Psoas muscle (tissue), 8 donors: ENCODE data around the gene TMEM60. TPM values are rescaled to one million over a fixed set of nuclear protein-coding genes. Genes with fewer than 3 reads are reported as not detected.

Source experiments
- ATAC-seq, 4 donors: fragments of 200-7000 bp; cut with Tn5 transposase; one replicate each; pipeline ENCODE4 v1.9.1; 2020; ENCODE audit warnings: moderate library complexity in 3 of 4, mild to moderate bottlenecking in 2 of 4
- DNase-seq, 2 donors: peaks; one replicate each; pipeline ENCODE4 v3.0.0-alpha.2; 2020
- H3K27ac ChIP-seq: fragments of 200-600 bp; one replicate; pipeline ENCODE4 v1.8.0; 2022
- H3K27me3 ChIP-seq, 3 donors: fragments of 200-600 bp in 1 of 3; one replicate each; pipeline versions ENCODE4 v1.6.1 to v1.8.0; 2013 to 2022; ENCODE audit warnings: low read length in 2 of 3, mild to moderate bottlenecking in 2 of 3, moderate library complexity in 1 of 3; ENCODE audit not compliant: insufficient read depth in 3 of 3
- H3K36me3 ChIP-seq, 2 donors: fragments of 200-600 bp in 1 of 2; one replicate each; pipeline versions ENCODE4 v1.6.1 to v1.8.0; 2013 to 2022; ENCODE audit warnings: low read depth in 1 of 2, mild to moderate bottlenecking in 1 of 2, moderate library complexity in 1 of 2; ENCODE audit not compliant: insufficient read depth in 1 of 2
- H3K4me1 ChIP-seq: fragments of 200-600 bp; one replicate; pipeline ENCODE4 v1.8.0; 2022
- H3K4me3 ChIP-seq: fragments of 200-600 bp; one replicate; pipeline ENCODE4 v1.8.0; 2022; ENCODE audit warnings: mild to moderate bottlenecking
- H3K9me3 ChIP-seq: fragments of 200-600 bp; one replicate; pipeline ENCODE4 v1.8.0; 2022
- WGBS, 3 donors: extraction: QIAGEN DNeasy Blood & Tissue Kit; methylation state at CpG; one replicate each; pipeline versions ENCODE4 v1.1.6 to v1.1.7; 2013; 5-methylcytosine and 5-hydroxymethylcytosine counted together
- intact Hi-C, 2 donors: fragments of 100-400 bp; cut with DNase I; formaldehyde crosslinking; loops; one replicate each; pipeline versions ENCODE4 v1.11.0 to v1.14.2; 2022
- polyA plus RNA-seq, 3 donors: library from polyadenylated mRNA; stranded (reverse); fragments of 200-250 nt; gene quantifications; one replicate each; pipeline ENCODE4 v1.2.3, GENCODE V29; 2013
- total RNA-seq, 4 donors: library from RNA; stranded (reverse); fragmentation: NEBNext Ultra II Directional in 2 of 4; extraction: Animal tissue kit (Norgen Biotek cat#: 25700) in 2 of 4; gene quantifications; one replicate each; pipeline versions ENCODE4 v1.2.1 to v1.2.4, GENCODE V29; 2021 to 2023
- TF ChIP-seq, protein P1 (sequence below): fragments of 200-600 bp; IDR thresholded peaks from one replicate; pipeline ENCODE4 v1.8.0; 2022; ENCODE audit warnings: antibody characterized with exemption
- donor health status: healthy with polysubstance abuse.
- donor health status: DM: no; HTN: no; CAD: no; lungs with moderate emphysema.
- donor health status: Bipolar disorder and iron deficiency.
- donor health status: healthy.
- donor health status: DM: yes; HTN: yes; CAD: no.
- donor health status: DM: no; HTN: no; CAD: no.
- donor health status: DM: no; HTN: no; CAD: no.
- donor health status: DM: yes; HTN: yes; CAD: no.

Gene TMEM60
- total and polyA plus RNA-seq, 7 donors = 7.7 to 39.3 (median 13.8) TPM

- no peak for ATAC-seq
- Histone ChIP-seq H3K36me3 (no peaks in the 10 kb centered on the region), H3K9me3 (peaks cover 16% of the 10 kb centered on the region), H3K4me3 (no peak overlapping the region), H3K4me1 (peaks cover 10% of the 10 kb centered on the region), H3K27ac (no peak overlapping the region), H3K27me3 (no peaks in the 10 kb centered on the region)
- WGBS, 3 donors = 95 to 96% (median 95%) methylated on average over 3 of the region's 3 CpGs
- intact Hi-C loops = no loop called here
- no peak for DNase-seq
- TF ChIP-seq, protein P1, sequence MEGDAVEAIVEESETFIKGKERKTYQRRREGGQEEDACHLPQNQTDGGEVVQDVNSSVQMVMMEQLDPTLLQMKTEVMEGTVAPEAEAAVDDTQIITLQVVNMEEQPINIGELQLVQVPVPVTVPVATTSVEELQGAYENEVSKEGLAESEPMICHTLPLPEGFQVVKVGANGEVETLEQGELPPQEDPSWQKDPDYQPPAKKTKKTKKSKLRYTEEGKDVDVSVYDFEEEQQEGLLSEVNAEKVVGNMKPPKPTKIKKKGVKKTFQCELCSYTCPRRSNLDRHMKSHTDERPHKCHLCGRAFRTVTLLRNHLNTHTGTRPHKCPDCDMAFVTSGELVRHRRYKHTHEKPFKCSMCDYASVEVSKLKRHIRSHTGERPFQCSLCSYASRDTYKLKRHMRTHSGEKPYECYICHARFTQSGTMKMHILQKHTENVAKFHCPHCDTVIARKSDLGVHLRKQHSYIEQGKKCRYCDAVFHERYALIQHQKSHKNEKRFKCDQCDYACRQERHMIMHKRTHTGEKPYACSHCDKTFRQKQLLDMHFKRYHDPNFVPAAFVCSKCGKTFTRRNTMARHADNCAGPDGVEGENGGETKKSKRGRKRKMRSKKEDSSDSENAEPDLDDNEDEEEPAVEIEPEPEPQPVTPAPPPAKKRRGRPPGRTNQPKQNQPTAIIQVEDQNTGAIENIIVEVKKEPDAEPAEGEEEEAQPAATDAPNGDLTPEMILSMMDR = no peak
Measured at GRCh38 chr7:77825131-77825530, 26.9 kb upstream of the TMEM60 start.

DNA sequence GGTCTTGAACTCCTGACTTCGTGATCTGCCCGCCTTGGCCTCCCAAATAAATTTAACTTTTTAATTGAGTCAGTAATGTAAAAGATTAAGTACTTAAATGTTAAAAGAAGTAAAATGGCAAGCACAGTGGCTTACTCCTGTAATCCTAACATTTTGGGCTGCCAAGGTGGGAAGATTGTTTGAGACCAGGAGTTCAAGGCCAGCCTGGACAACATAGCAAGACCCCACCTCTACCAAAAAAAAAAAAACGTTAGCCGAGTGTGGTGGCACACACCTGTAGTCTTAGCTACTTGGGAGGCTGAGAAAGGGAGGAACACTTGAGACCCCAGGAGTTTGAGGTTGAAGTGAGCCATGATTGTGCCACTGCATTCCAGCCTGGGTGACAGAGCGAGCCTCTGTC is 26.4 kb upstream of the TMEM60 start:
- 96 to 97% (median 96%) methylated on average over 5 of the region's 5 CpGs for WGBS, 3 donors
- DNase-seq (no peak), ATAC-seq (no peak)
- no peak overlapping the region for H3K4me3 ChIP-seq
- TF ChIP-seq, protein P1 = no peak
- H3K27ac ChIP-seq = no peak overlapping the region
- no peaks in the 10 kb centered on the region for H3K36me3 ChIP-seq
- intact Hi-C loops = no loop called here
- peaks cover 10% of the 10 kb centered on the region for H3K4me1 ChIP-seq
- H3K27me3 ChIP-seq = no peaks in the 10 kb centered on the region
- peaks cover 16% of the 10 kb centered on the region for H3K9me3 ChIP-seq

- no peak overlapping the region for H3K4me3 ChIP-seq
- intact Hi-C loops = no loop called here
- 58 to 76% (median 58%) methylated on average over 2 of the region's 2 CpGs for WGBS, 3 donors
- no peaks in the 10 kb centered on the region for H3K36me3 ChIP-seq
- no peak overlapping the region for H3K27ac ChIP-seq
- DNase-seq = no peak
- H3K9me3 ChIP-seq = peaks cover 16% of the 10 kb centered on the region
- ATAC-seq = peak in 2 of 4 donors; percentile 33 to 48
- H3K27me3 ChIP-seq = no peaks in the 10 kb centered on the region
- TF ChIP-seq, protein P1 = no peak
- H3K4me1 ChIP-seq = peaks cover 10% of the 10 kb centered on the region
Measured at GRCh38 chr7:77823787-77824186, 25.6 kb upstream of the TMEM60 start.

DNA sequence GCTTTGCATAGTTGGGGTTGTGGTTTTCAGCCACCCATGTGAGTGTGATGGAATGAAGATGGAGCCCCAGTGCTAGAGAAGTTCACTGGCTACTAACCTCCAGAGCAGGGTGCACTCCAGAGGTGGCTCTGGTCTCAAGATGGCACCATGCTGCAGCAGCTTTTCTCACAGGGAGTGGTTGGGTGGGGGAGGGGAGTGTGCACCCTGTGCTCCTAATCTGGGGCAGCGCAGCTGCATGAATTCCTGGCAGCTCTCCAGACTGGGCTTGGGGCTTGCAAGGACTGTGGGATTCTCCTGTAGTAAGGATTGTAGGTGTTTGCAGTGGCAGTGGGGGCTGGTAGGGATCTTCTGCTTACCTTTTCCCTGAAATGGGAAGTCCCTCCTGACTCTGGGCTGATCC is 24.0 kb upstream of the TMEM60 start:
- H3K9me3 ChIP-seq = peaks cover 16% of the 10 kb centered on the region

More for the DNA sequence above, 24.0 kb upstream of the TMEM60 start:
- intact Hi-C loops = no loop called here
- Histone ChIP-seq H3K36me3 (no peaks in the 10 kb centered on the region), H3K4me1 (peaks cover 7% of the 10 kb centered on the region), H3K27ac (no peak overlapping the region), H3K27me3 (no peaks in the 10 kb centered on the region), H3K4me3 (no peak overlapping the region)
- TF ChIP-seq, protein P1 = no peak
- ATAC-seq (peak in 2 of 4 donors; percentile 17 to 25), DNase-seq (no peak)
- WGBS, 3 donors = 0 to 50% (median 43%) methylated on average over 1 of the region's 1 CpG
